CD14-positive monocyte (primary cell): ENCODE data around the gene ZNF841. TPM values are rescaled to one million over a fixed set of nuclear protein-coding genes. Genes with fewer than 3 reads are reported as not detected.

Experiments used
- DNase-seq, 3 donors: peaks; one replicate each; pipeline ENCODE4 v3.0.0-alpha.2; 2011 to 2022
- H2AFZ ChIP-seq: 2 replicates; pipeline ENCODE4 v1.6.0; 2012; ENCODE audit warnings: mild to moderate bottlenecking, low read depth, low read length, inconsistent platforms; ENCODE audit not compliant: insufficient read depth, poor library complexity, severe bottlenecking
- H3K27ac ChIP-seq, 2 donors: 1 replicate in 1 of 2; 2 replicates in 1 of 2; pipeline ENCODE4 v1.5.1; 2012 to 2013; ENCODE audit warnings: low read length in 2 of 2, control low read depth in 1 of 2, inconsistent platforms in 1 of 2, low read depth in 1 of 2, mild to moderate bottlenecking in 1 of 2
- H3K27me3 ChIP-seq, 2 donors: one replicate each; pipeline versions ENCODE4 v1.6.0 to v1.6.1; 2011 to 2013; ENCODE audit warnings: low read length in 2 of 2; ENCODE audit not compliant: control insufficient read depth in 2 of 2, insufficient read depth in 2 of 2
- H3K36me3 ChIP-seq, 2 donors: replicated peaks in 1 of 2; 1 replicate in 1 of 2; 2 replicates in 1 of 2; pipeline versions ENCODE4 v1.5.1 to v1.6.1; 2012 to 2013; ENCODE audit warnings: low read length in 2 of 2, control low read depth in 1 of 2, inconsistent platforms in 1 of 2, mild to moderate bottlenecking in 1 of 2; ENCODE audit not compliant: insufficient read depth in 2 of 2, control insufficient read depth in 1 of 2
- H3K4me1 ChIP-seq, 2 donors: 1 replicate in 1 of 2; 2 replicates in 1 of 2; pipeline versions ENCODE4 v1.5.1 to v1.6.1; 2012 to 2013; ENCODE audit warnings: low read length in 2 of 2, control low read depth in 1 of 2, inconsistent platforms in 1 of 2, mild to moderate bottlenecking in 1 of 2, moderate library complexity in 1 of 2; ENCODE audit not compliant: insufficient read depth in 2 of 2, control insufficient read depth in 1 of 2
- H3K4me2 ChIP-seq: replicated peaks from 2 replicates; pipeline ENCODE3; 2012; ENCODE audit warnings: low read length, moderate library complexity, mild to moderate bottlenecking; ENCODE audit not compliant: poor library complexity, severe bottlenecking; ENCODE audit errors: extremely low read depth
- H3K4me3 ChIP-seq, 3 experiments: fragments of 200-600 bp in 1 of 3; sonication (generic) in 1 of 3; replicated peaks in 1 of 3; 1 replicate in 2 of 3; 2 replicates in 1 of 3; pipeline ENCODE4 v1.5.1; 2011 to 2013; ENCODE audit warnings: low read length in 3 of 3, mild to moderate bottlenecking in 3 of 3, control low read depth in 2 of 3, low read depth in 2 of 3, inconsistent platforms in 1 of 3, moderate library complexity in 1 of 3
- H3K79me2 ChIP-seq: 2 replicates; pipeline ENCODE4 v1.6.0; 2012; ENCODE audit warnings: mild to moderate bottlenecking, control low read depth, inconsistent platforms, low read length, moderate library complexity; ENCODE audit not compliant: insufficient read depth
- H3K9ac ChIP-seq: 2 replicates; pipeline ENCODE4 v1.6.0; 2017; ENCODE audit warnings: low read length, mild to moderate bottlenecking; ENCODE audit not compliant: insufficient read depth, poor library complexity, severe bottlenecking
- H3K9me3 ChIP-seq, 2 donors: replicated peaks in 1 of 2; 1 replicate in 1 of 2; 2 replicates in 1 of 2; pipeline versions ENCODE4 v1.5.1 to v1.6.1; 2012 to 2013; ENCODE audit warnings: low read length in 2 of 2, control low read depth in 1 of 2; ENCODE audit not compliant: control insufficient read depth in 1 of 2, insufficient read depth in 1 of 2
- H4K20me1 ChIP-seq: 2 replicates; pipeline ENCODE4 v1.6.0; 2012; ENCODE audit warnings: mild to moderate bottlenecking, low read length, control low read depth, moderate library complexity; ENCODE audit not compliant: insufficient read depth
- H3K27ac Mint-ChIP-seq, 7 donors: one replicate each; pipeline ENCODE4 v1.8.0; 2020; ENCODE audit warnings: mild to moderate bottlenecking in 7 of 7, mixed read lengths in 7 of 7, moderate library complexity in 6 of 7, inconsistent platforms in 2 of 7
- H3K27me3 Mint-ChIP-seq, 3 donors: one replicate each; pipeline ENCODE4 v1.8.0; 2021 to 2022; ENCODE audit warnings: low read depth in 3 of 3, mild to moderate bottlenecking in 3 of 3, mixed read lengths in 3 of 3, moderate library complexity in 3 of 3, inconsistent platforms in 1 of 3
- H3K36me3 Mint-ChIP-seq, 2 donors: one replicate each; pipeline ENCODE4 v1.8.0; 2020; ENCODE audit warnings: mixed read lengths in 2 of 2, inconsistent platforms in 1 of 2, mild to moderate bottlenecking in 1 of 2
- H3K4me1 Mint-ChIP-seq: one replicate; pipeline ENCODE4 v1.8.0; 2020; ENCODE audit warnings: mild to moderate bottlenecking, mixed read lengths
- H3K4me3 Mint-ChIP-seq, 2 donors: one replicate each; pipeline ENCODE4 v1.8.0; 2020; ENCODE audit warnings: mild to moderate bottlenecking in 2 of 2, mixed read lengths in 2 of 2, moderate library complexity in 1 of 2
- H3K9me3 Mint-ChIP-seq, 7 donors: one replicate each; pipeline ENCODE4 v1.8.0; 2020 to 2022; ENCODE audit warnings: mixed read lengths in 7 of 7, mild to moderate bottlenecking in 6 of 7, moderate library complexity in 6 of 7, inconsistent platforms in 2 of 7
- WGBS: methylation state at CpG from one replicate; pipeline ENCODE4 v1.1.5; 2013; ENCODE audit warnings: missing lambda C conversion rate; ENCODE audit not compliant: insufficient coverage; 5-methylcytosine and 5-hydroxymethylcytosine counted together
- intact Hi-C, 2 donors: fragments of 100-400 bp; cut with micrococcal nuclease; formaldehyde crosslinking; loops; one replicate each; pipeline versions ENCODE4 v1.15.0 to v1.15.1; 2023
- polyA plus RNA-seq, 3 donors: library from polyadenylated mRNA; depleted of rRNA in 1 of 3; unstranded in 2 of 3; stranded (reverse) in 1 of 3; fragments of 300-500 nt in 2 of 3; fragments of >200 nt in 1 of 3; fragmentation: Illumina TruSeq in 2 of 3; gene quantifications; 1 replicate in 2 of 3; 2 replicates in 1 of 3; pipeline ENCODE4 v1.2.3, GENCODE V29; 2012 to 2021
- small RNA-seq: library from RNA; depleted of rRNA; stranded (forward); fragments of <200 nt; gene quantifications from one replicate; pipeline ENCODE3, GENCODE V24; 2012; ENCODE audit warnings: low read depth; ENCODE audit not compliant: insufficient read length
- TF ChIP-seq, protein P1 (sequence below): fragments of 200-600 bp; IDR thresholded peaks from one replicate; pipeline ENCODE4 v1.8.0; 2022; ENCODE audit warnings: antibody characterized with exemption, mild to moderate bottlenecking

ZNF841 gene
- polyA plus RNA-seq, 3 donors, result 0.42 to 5.2 TPM; not detected in 1

DNA sequence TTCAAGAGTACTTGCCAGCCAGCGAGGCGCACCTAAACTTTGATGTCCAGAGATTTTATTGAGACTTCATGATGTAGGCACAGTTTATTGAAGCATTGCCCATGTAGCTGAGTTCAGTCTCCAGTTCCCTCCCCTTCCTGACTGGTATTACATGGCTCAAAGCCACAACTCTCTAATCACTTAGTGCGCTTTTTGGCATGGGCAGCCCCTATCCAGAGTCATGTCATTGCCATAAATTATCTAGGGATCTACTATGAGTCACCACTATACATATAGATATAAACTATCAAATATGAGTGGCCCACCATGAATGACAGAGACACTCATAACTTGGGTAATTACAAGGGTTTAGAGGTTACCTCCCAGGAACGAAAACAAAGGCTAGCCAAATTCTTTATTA, 75.1 kb downstream of the ZNF841 start:
- H3K27me3 ChIP-seq, result no peaks in the 10 kb centered on the region
- intact Hi-C loops, result loop anchor here in 1 of 2 donors (10.0 kb wide), 1 partner anchor 174 kb away; the partner anchor contains the start of gene PPP2R1A
- Mint-ChIP-seq H3K4me1 (no peaks in the 10 kb centered on the region), H3K27me3 (no peaks in the 10 kb centered on the region), H3K27ac (no peak overlapping the region), H3K9me3 (peaks cover 70 to 97% (median 93%) of the 10 kb centered on the region in 7 donors), H3K36me3 (peaks cover 87 to 95% of the 10 kb centered on the region in 2 donors), H3K4me3 (no peak overlapping the region)
- peaks cover 62 to 95% of the 10 kb centered on the region in 2 donors for H3K9me3 ChIP-seq
- H3K4me3 ChIP-seq, result peak overlapping the region in 1 of 3 experiments; percentile 12
- H3K79me2 ChIP-seq, result no peaks in the 10 kb centered on the region
- H3K4me2 ChIP-seq, result no peak overlapping the region
- TF ChIP-seq, protein P1, sequence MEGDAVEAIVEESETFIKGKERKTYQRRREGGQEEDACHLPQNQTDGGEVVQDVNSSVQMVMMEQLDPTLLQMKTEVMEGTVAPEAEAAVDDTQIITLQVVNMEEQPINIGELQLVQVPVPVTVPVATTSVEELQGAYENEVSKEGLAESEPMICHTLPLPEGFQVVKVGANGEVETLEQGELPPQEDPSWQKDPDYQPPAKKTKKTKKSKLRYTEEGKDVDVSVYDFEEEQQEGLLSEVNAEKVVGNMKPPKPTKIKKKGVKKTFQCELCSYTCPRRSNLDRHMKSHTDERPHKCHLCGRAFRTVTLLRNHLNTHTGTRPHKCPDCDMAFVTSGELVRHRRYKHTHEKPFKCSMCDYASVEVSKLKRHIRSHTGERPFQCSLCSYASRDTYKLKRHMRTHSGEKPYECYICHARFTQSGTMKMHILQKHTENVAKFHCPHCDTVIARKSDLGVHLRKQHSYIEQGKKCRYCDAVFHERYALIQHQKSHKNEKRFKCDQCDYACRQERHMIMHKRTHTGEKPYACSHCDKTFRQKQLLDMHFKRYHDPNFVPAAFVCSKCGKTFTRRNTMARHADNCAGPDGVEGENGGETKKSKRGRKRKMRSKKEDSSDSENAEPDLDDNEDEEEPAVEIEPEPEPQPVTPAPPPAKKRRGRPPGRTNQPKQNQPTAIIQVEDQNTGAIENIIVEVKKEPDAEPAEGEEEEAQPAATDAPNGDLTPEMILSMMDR, result no peak
- WGBS, result 90% methylated on average over 2 of the region's 4 CpGs
- H3K27ac ChIP-seq, result no peak overlapping the region
- no peak overlapping the region for H3K9ac ChIP-seq
- no peaks in the 10 kb centered on the region for H4K20me1 ChIP-seq
- H2AFZ ChIP-seq, result no peak overlapping the region
- no peak for DNase-seq
- peaks cover 65 to 99% of the 10 kb centered on the region in 2 donors for H3K36me3 ChIP-seq
- H3K4me1 ChIP-seq, result no peaks in the 10 kb centered on the region

Small RNA genes lying within 50 kb of the gene (small RNA-seq; reads per million reads assigned to genes)
- not detected for gene RPL37P23

Other genes starting within 250 kb of the ZNF841 start
- 1 to 10 TPM; 1.5 to 8.5 (median 1.5) TPM for gene ZNF577, start 207.8 kb downstream of the ZNF841 start, polyA plus RNA-seq
- 1 to 10 TPM; 1.9 to 4.8 (median 3.9) TPM for gene ZNF649, start 190.7 kb downstream of the ZNF841 start, polyA plus RNA-seq
- gene ZNF613, start 168.3 kb downstream of the ZNF841 start, polyA plus RNA-seq, result 1 to 10 TPM in 2 of 3 donors, under 1 TPM in 1; 0.96 to 3.1 (median 1.1) TPM
- gene ZNF350, start 108.9 kb downstream of the ZNF841 start, polyA plus RNA-seq, result 10 to 100 TPM in 1 of 3 donors, 1 to 10 TPM in 2; 9.1 to 14.0 (median 9.9) TPM
- gene ZNF615, start 87.6 kb downstream of the ZNF841 start, polyA plus RNA-seq, result 1 to 10 TPM; 1.8 to 2.4 (median 2.2) TPM
- 1 to 10 TPM in 2 of 3 donors, under 1 TPM in 1; 0.65 to 3.1 (median 1.0) TPM for gene ZNF614, start 67.4 kb downstream of the ZNF841 start, polyA plus RNA-seq
- gene ZNF432, start 46.9 kb downstream of the ZNF841 start, polyA plus RNA-seq, result 1 to 10 TPM; 1.1 to 3.0 (median 1.2) TPM
- 1 to 10 TPM in 2 of 3 donors, under 1 TPM in 1; 0.32 to 1.8 (median 1.1) TPM for gene ZNF616, start 44.2 kb upstream of the ZNF841 start, polyA plus RNA-seq
- 1 to 10 TPM; 2.3 to 4.8 (median 2.6) TPM for gene ZNF836, start 75.9 kb upstream of the ZNF841 start, polyA plus RNA-seq
- 100 to 1,000 TPM in 2 of 3 donors, 10 to 100 TPM in 1; 79.9 to 151 (median 127) TPM for gene PPP2R1A, start 94.3 kb upstream of the ZNF841 start, polyA plus RNA-seq
- 10 to 100 TPM in 1 of 3 donors, 1 to 10 TPM in 2; 4.0 to 15.0 (median 8.8) TPM for gene ZNF766, start 173.8 kb upstream of the ZNF841 start, polyA plus RNA-seq
- 1 to 10 TPM; 6.6 to 7.6 (median 7.4) TPM for gene ZNF480, start 201.4 kb upstream of the ZNF841 start, polyA plus RNA-seq
- gene ZNF610, start 240.5 kb upstream of the ZNF841 start, polyA plus RNA-seq, result not detected